DND-41 (cell line): ENCODE data around the gene CEP164.

Source experiments
- ATAC-seq: fragments of 200-7000 bp; cut with Tn5 transposase; 3 replicates; pipeline ENCODE4 v1.9.1; 2021; ENCODE audit warnings: low read depth; ENCODE audit not compliant: insufficient read depth
- DNase-seq: peaks from one replicate; pipeline ENCODE4 v3.0.0-alpha.2; 2020
- H2AFZ ChIP-seq: 2 replicates; pipeline ENCODE4 v1.6.0; 2012; ENCODE audit warnings: low read depth, low read length
- H3K27ac ChIP-seq: 2 replicates; pipeline ENCODE4 v1.5.1; 2012; ENCODE audit warnings: low read length, inconsistent platforms
- H3K27me3 ChIP-seq: fragments of 200-600 bp; sonication (generic); 2 replicates; pipeline ENCODE4 v1.6.0; 2012; ENCODE audit warnings: low read length, mild to moderate bottlenecking, inconsistent platforms; ENCODE audit not compliant: insufficient read depth, poor library complexity
- H3K36me3 ChIP-seq: 2 replicates; pipeline ENCODE4 v1.5.1; 2012; ENCODE audit warnings: low read length, inconsistent platforms; ENCODE audit not compliant: insufficient read depth
- H3K4me1 ChIP-seq: 2 replicates; pipeline ENCODE4 v1.5.1; 2012; ENCODE audit warnings: mild to moderate bottlenecking, low read length; ENCODE audit not compliant: insufficient read depth
- H3K4me2 ChIP-seq: 2 replicates; pipeline ENCODE4 v1.6.0; 2012; ENCODE audit warnings: mild to moderate bottlenecking, moderate library complexity, low read length, inconsistent platforms; ENCODE audit not compliant: insufficient read depth
- H3K4me3 ChIP-seq, 2 experiments: fragments of 200-600 bp in 1 of 2; shearing (Covaris generic) in 1 of 2; 2 replicates each; pipeline ENCODE4 v1.5.1; 2012 to 2016; ENCODE audit warnings: inconsistent platforms in 2 of 2, low read length in 2 of 2, mild to moderate bottlenecking in 2 of 2, low read depth in 1 of 2, moderate library complexity in 1 of 2
- H3K79me2 ChIP-seq: 2 replicates; pipeline ENCODE4 v1.6.0; 2012; ENCODE audit warnings: low read length, inconsistent platforms; ENCODE audit not compliant: insufficient read depth
- H3K9ac ChIP-seq: 2 replicates; pipeline ENCODE4 v1.6.0; 2012; ENCODE audit warnings: low read depth, mild to moderate bottlenecking, inconsistent platforms, low read length, moderate library complexity
- H3K9me3 ChIP-seq: 2 replicates; pipeline ENCODE4 v1.5.1; 2012; ENCODE audit warnings: low read length, moderate library complexity, mild to moderate bottlenecking, inconsistent platforms; ENCODE audit not compliant: insufficient read depth, severe bottlenecking
- H4K20me1 ChIP-seq: 2 replicates; pipeline ENCODE4 v1.6.0; 2012; ENCODE audit warnings: low read length; ENCODE audit not compliant: insufficient read depth
- CTCF ChIP-seq: IDR thresholded peaks from 2 replicates; pipeline ENCODE4 v1.5.1; 2012; ENCODE audit warnings: borderline replicate concordance, low read length, moderate library complexity, mild to moderate bottlenecking; ENCODE audit not compliant: poor library complexity, severe bottlenecking; ENCODE audit errors: extremely low read depth
- EZH2 ChIP-seq: IDR thresholded peaks from 3 replicates; pipeline ENCODE4 v1.6.1; 2012; ENCODE audit warnings: borderline replicate concordance, low read depth, mild to moderate bottlenecking, moderate library complexity, low read length, inconsistent platforms; ENCODE audit not compliant: severe bottlenecking

Gene CEP164

DNA sequence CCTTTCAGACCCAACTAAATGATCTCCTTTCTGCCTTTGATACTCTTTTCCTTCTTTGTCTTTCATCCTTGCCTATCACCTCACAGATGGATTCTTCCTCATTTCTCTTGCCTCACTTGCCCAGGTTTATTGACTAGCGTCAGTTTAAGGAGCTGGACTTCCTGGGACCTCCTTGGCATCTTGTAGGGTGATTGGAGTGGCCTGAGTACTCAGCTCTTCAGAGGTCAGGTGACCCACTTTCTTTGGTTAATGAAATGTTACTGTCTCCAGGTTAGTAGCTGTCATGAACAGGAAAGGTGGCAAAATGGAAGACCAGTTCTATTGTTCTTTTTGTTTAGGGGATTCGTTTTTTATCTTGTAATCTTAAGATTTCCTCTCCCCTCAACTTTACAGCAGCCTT lies 41.1 kb upstream of the CEP164 start:
- Histone ChIP-seq H3K27ac (no peak overlapping the region), H3K36me3 (peaks cover 76% of the 10 kb centered on the region), H3K4me3 (no peak overlapping the region), H3K9ac (no peak overlapping the region), H4K20me1 (no peaks in the 10 kb centered on the region), H3K27me3 (no peaks in the 10 kb centered on the region), H2AFZ (no peak overlapping the region), H3K79me2 (no peaks in the 10 kb centered on the region), H3K9me3 (no peaks in the 10 kb centered on the region), H3K4me2 (no peak overlapping the region), H3K4me1 (no peaks in the 10 kb centered on the region)
- no peak for DNase-seq
- TF ChIP-seq EZH2 (no peak), CTCF (no peak)
- ATAC-seq: no peak

GRCh38 chr11:117287668-117288067 lies 40.0 kb upstream of the CEP164 start:
- H3K4me3 ChIP-seq: no peak overlapping the region
- no peaks in the 10 kb centered on the region for H3K27me3 ChIP-seq
- no peak for TF ChIP-seq CTCF
- no peak for TF ChIP-seq EZH2
- no peaks in the 10 kb centered on the region for H3K4me1 ChIP-seq
- H3K9me3 ChIP-seq: no peaks in the 10 kb centered on the region
- H2AFZ ChIP-seq: no peak overlapping the region
- H4K20me1 ChIP-seq: no peaks in the 10 kb centered on the region
- no peak overlapping the region for H3K4me2 ChIP-seq
- no peaks in the 10 kb centered on the region for H3K79me2 ChIP-seq
- no peak overlapping the region for H3K9ac ChIP-seq
- peaks cover 65% of the 10 kb centered on the region for H3K36me3 ChIP-seq
- ATAC-seq: no peak
- no peak for DNase-seq
- H3K27ac ChIP-seq: no peak overlapping the region

DNA sequence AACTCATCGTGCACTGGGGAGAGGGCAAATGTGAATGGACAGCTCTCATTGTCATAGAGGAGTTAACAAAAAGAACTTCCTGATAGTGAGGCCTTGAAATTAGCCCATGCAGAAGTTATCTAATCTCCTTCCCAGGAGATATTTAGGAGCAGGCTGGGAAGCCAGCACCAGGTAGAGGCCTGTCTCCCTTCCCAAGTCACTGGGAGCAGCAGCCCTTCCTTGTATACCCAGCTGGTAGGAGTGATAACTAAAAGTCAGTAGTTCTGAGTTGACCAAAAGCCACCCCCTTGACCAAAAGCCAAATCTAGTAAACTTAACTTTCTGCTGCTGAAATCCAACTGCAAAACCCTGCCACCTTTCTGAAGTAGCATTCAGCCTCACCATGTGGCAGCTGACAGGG lies 37.9 kb upstream of the CEP164 start:
- Histone ChIP-seq H3K9ac (no peak overlapping the region), H3K27ac (no peak overlapping the region), H3K79me2 (no peaks in the 10 kb centered on the region), H4K20me1 (no peaks in the 10 kb centered on the region), H3K36me3 (peaks cover 48% of the 10 kb centered on the region), H3K9me3 (no peaks in the 10 kb centered on the region), H3K4me2 (no peak overlapping the region), H3K4me3 (no peak overlapping the region), H3K4me1 (no peaks in the 10 kb centered on the region), H2AFZ (no peak overlapping the region), H3K27me3 (no peaks in the 10 kb centered on the region)
- no peak for TF ChIP-seq CTCF
- no peak for TF ChIP-seq EZH2
- DNase-seq (no peak), ATAC-seq (no peak)

DNA sequence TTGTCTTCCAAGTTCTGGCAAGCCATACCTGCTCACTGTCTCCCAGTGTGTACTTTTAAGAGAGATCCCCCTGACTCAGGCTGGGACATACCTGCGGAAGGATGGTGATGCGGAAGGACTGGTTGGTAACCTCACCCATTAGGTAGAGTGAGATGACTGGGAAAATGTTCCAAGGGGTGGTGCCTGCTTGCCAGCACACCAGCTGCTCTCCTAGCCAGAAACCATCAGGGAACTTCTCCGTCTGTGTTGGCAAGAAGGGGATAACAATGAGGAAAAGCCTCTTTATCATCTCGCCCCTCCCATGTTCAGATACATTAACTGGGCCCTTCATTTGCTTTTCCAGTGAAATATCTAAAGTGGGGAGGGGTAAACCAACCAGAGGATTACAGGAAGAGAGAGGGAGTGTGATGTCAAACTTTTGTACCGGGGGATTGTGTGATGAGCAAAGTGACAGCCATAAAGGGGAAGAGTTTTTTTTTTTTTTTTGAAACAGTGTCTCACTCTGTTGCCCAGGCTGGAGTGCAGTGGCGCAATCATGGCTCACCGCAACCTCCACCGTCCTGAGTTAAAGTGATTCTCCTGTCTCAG lies 36.8 kb upstream of the CEP164 start, which contains the start of gene BACE1-AS:
BACE1-AS (plus strand) TSS at position 538 of the 588 bp plus-strand sequence.
- ATAC-seq: no peak
- Histone ChIP-seq H4K20me1 (no peaks in the 10 kb centered on the region), H3K27ac (no peak within 1 kb of the TSS), H3K4me3 (no peak within 1 kb of the TSS), H2AFZ (no peak within 1 kb of the TSS), H3K9ac (no peak within 1 kb of the TSS), H3K36me3 (peaks cover 37% of the 10 kb centered on the region; the same call in 1 of the 2 replicates), H3K27me3 (no peaks in the 10 kb centered on the region), H3K4me2 (no peak within 1 kb of the TSS), H3K4me1 (no peaks in the 10 kb centered on the region), H3K79me2 (no peaks in the 10 kb centered on the region), H3K9me3 (no peaks in the 10 kb centered on the region)
- no peak for DNase-seq
- no peak for TF ChIP-seq CTCF
- TF ChIP-seq EZH2: no peak
